T47D (cell line): ENCODE data around the gene DPF1.
"Not testable (repeated sequence)": the region's sequence is repeated elsewhere in the genome, so short reads cannot be mapped to it uniquely, and the experiment has no call there.

Source experiments
- DNase-seq, 2 experiments: peaks; one replicate each; pipeline versions ENCODE4 v3.0.0 to v3.0.0-alpha.2; 2011 to 2012; ENCODE audit warnings: low read depth in 1 of 2, low spot score in 1 of 2
- JUND ChIP-seq: IDR thresholded peaks from 2 replicates; pipeline ENCODE4 v1.6.1; 2012; ENCODE audit warnings: low read depth
- in situ Hi-C: cut with HindIII; loops from 2 replicates; pipeline ENCODE4 v1.10.0; 2016; ENCODE audit warnings: low sequenced_read_pairs, low pct_unique_long_range_greater_than_20kb

The DPF1 gene

GRCh38 chr19:38245826-38246498 is 21.9 kb upstream of the DPF1 start:
- in situ Hi-C loops: no loop called here
- DNase-seq: no peak
- TF ChIP-seq JUND: no peak

- in situ Hi-C loops: no loop called here
- no peak for TF ChIP-seq JUND
These were observed 19.3 kb upstream of the DPF1 start for GRCh38 chr19:38243279-38243673.

GRCh38 chr19:38239816-38240215 is 15.8 kb upstream of the DPF1 start:
- DNase-seq: no peak
- TF ChIP-seq JUND: no peak
- in situ Hi-C loops: no loop called here

More at GRCh38 chr19:38243279-38243673, 19.3 kb upstream of the DPF1 start:
- no peak for DNase-seq

GRCh38 chr19:38234615-38235014 is 10.6 kb upstream of the DPF1 start:
- no peak for DNase-seq
- in situ Hi-C loops: no loop called here
- TF ChIP-seq JUND: no peak

- in situ Hi-C loops: no loop called here
- no peak for TF ChIP-seq JUND
- peak; percentile 77 to 85 for DNase-seq
These were observed 9.8 kb upstream of the DPF1 start for GRCh38 chr19:38233740-38234251.

GRCh38 chr19:38231918-38232317 is 7.9 kb upstream of the DPF1 start:
- TF ChIP-seq JUND: no peak
- no peak for DNase-seq
- in situ Hi-C loops: no loop called here

GRCh38 chr19:38230506-38231133 is 6.6 kb upstream of the DPF1 start:
- not testable (repeated sequence) for DNase-seq

GRCh38 chr19:38229585-38230073 is 5.6 kb upstream of the DPF1 start:
- peak; percentile 78 to 89 for DNase-seq
- TF ChIP-seq JUND: no peak
- in situ Hi-C loops: no loop called here

More at GRCh38 chr19:38230506-38231133, 6.6 kb upstream of the DPF1 start:
- in situ Hi-C loops: not testable (repeated sequence)

GRCh38 chr19:38228491-38229439 is 4.7 kb upstream of the DPF1 start:
- peak in 1 of 2 experiments; percentile 43 for DNase-seq
- in situ Hi-C loops: no loop called here
- no peak for TF ChIP-seq JUND

GRCh38 chr19:38228005-38228377 is 4.0 kb upstream of the DPF1 start:
- no peak for DNase-seq
- TF ChIP-seq JUND: no peak
- in situ Hi-C loops: no loop called here

- no peak for TF ChIP-seq JUND
- DNase-seq: no peak
- in situ Hi-C loops: no loop called here
These were observed 3.4 kb upstream of the DPF1 start for GRCh38 chr19:38227287-38228004.

GRCh38 chr19:38224863-38225218 is 819 bp upstream of the DPF1 start:
- DNase-seq, in situ Hi-C loops: not testable (repeated sequence)

GRCh38 chr19:38223617-38224013 is 407 bp downstream of the DPF1 start:
- TF ChIP-seq JUND: no peak
- in situ Hi-C loops: no loop called here
- DNase-seq: no peak
